K562 (cell line): ENCODE data around the gene SLC22A23. TPM values are rescaled to one million over a fixed set of nuclear protein-coding genes. Genes with fewer than 3 reads are reported as not detected.

Experiments
- ATAC-seq: fragments of 200-7000 bp; cut with Tn5 transposase; 3 replicates; pipeline ENCODE4 v1.9.1; 2020; ENCODE audit warnings: moderate library complexity
- BruUV-seq: library from RNA; stranded (reverse); fragments of 400-500 nt; replicated peaks from 2 replicates; lab custom pipeline; 2021; lab: Mats Ljungman, UMichigan
- CTCF ChIA-PET: fragments of 300-600 bp; formaldehyde crosslinking; extraction: SDS; loops from one replicate; lab custom pipeline; 2021; ENCODE audit warnings: low intra/inter-chr PET ratio; lab: Yijun Ruan, JAX
- POLR2A ChIA-PET: fragments of 300-600, 350-650 bp; sonication (Branson Sonifier 250); formaldehyde crosslinking; extraction: SDS; loops from one replicate; lab custom pipeline; 2021; ENCODE audit warnings: antibody characterized with exemption, inconsistent platforms; lab: Yijun Ruan, JAX
- DNase-seq, 4 experiments: peaks; one replicate each; pipeline versions ENCODE4 v3.0.0 to v3.0.0-alpha.2; 2011 to 2018; ENCODE audit warnings: low spot score in 3 of 4, mixed read lengths in 3 of 4; ENCODE audit errors: extremely low read depth in 1 of 4
- FAIRE-seq: peaks from 2 replicates; lab custom pipeline; 2011; peaks lifted over from hg19 to GRCh38; lab: Jason Lieb, UNC
- H2AFZ ChIP-seq: 2 replicates; pipeline ENCODE4 v1.6.0; 2011; ENCODE audit warnings: low read depth, low read length, control low read depth, inconsistent platforms
- H3K27ac ChIP-seq: fragments of 200-600 bp; 3 replicates; pipeline ENCODE4 v1.8.0; 2011; ENCODE audit warnings: low read depth, mild to moderate bottlenecking, control low read depth, inconsistent platforms, low read length, moderate library complexity, mixed read lengths; ENCODE audit errors: extremely low read depth
- H3K27me3 ChIP-seq, 2 experiments: fragments of 300-600 bp in 1 of 2; 2 replicates in 1 of 2; 3 replicates in 1 of 2; pipeline versions ENCODE4 v1.6.0 to v1.8.0; 2011; ENCODE audit warnings: inconsistent platforms in 2 of 2, low read length in 2 of 2, mild to moderate bottlenecking in 1 of 2, mixed read lengths in 1 of 2, moderate library complexity in 1 of 2; ENCODE audit not compliant: control insufficient read depth in 2 of 2, insufficient read depth in 2 of 2
- H3K36me3 ChIP-seq: fragments of 300-600 bp; 3 replicates; pipeline ENCODE4 v1.8.0; 2011; ENCODE audit warnings: mild to moderate bottlenecking, low read length, inconsistent platforms; ENCODE audit not compliant: control insufficient read depth, insufficient read depth
- H3K4me1 ChIP-seq, 2 experiments: fragments of 200-600 bp in 1 of 2; replicated peaks in 1 of 2; 2 replicates in 1 of 2; 3 replicates in 1 of 2; pipeline versions ENCODE4 v1.5.1 to v1.8.0; 2011; ENCODE audit warnings: inconsistent platforms in 2 of 2, low read length in 2 of 2, mild to moderate bottlenecking in 1 of 2, mixed read lengths in 1 of 2, moderate library complexity in 1 of 2; ENCODE audit not compliant: control insufficient read depth in 2 of 2, insufficient read depth in 2 of 2
- H3K4me2 ChIP-seq: 2 replicates; pipeline ENCODE4 v1.6.1; 2011; ENCODE audit warnings: low read length, control low read depth, inconsistent platforms, mixed read lengths; ENCODE audit not compliant: insufficient read depth
- H3K4me3 ChIP-seq: fragments of 200-600 bp; sonication (generic), shearing (Covaris generic); 2 replicates; pipeline ENCODE4 v1.5.1; 2016; ENCODE audit warnings: control low read depth, inconsistent platforms
- H3K79me2 ChIP-seq: fragments of 200-600 bp; 3 replicates; pipeline ENCODE4 v1.8.0; 2011; ENCODE audit warnings: low read length, inconsistent platforms; ENCODE audit not compliant: control insufficient read depth, insufficient read depth
- H3K9ac ChIP-seq, 2 experiments: 2 replicates each; pipeline versions ENCODE4 v1.6.0 to v1.6.1; 2011; ENCODE audit warnings: low read depth in 2 of 2, low read length in 2 of 2, control low read depth in 1 of 2, inconsistent platforms in 1 of 2, mild to moderate bottlenecking in 1 of 2, mixed read lengths in 1 of 2; ENCODE audit not compliant: insufficient read depth in 1 of 2
- H3K9me1 ChIP-seq: one replicate; pipeline ENCODE4 v1.6.0; 2011; ENCODE audit warnings: inconsistent platforms, mild to moderate bottlenecking, low read length, moderate library complexity; ENCODE audit not compliant: control insufficient read depth, insufficient read depth
- H3K9me3 ChIP-seq: replicated peaks from 2 replicates; pipeline ENCODE4 v1.5.1; 2011; ENCODE audit warnings: low read depth, low read length, inconsistent platforms; ENCODE audit not compliant: control insufficient read depth, insufficient read depth
- H4K20me1 ChIP-seq: replicated peaks from 2 replicates; pipeline ENCODE4 v1.6.1; 2011; ENCODE audit warnings: low read length, inconsistent platforms, mixed read lengths; ENCODE audit not compliant: control insufficient read depth, insufficient read depth
- CEBPB ChIP-seq: fragments of 450-650 bp; IDR thresholded peaks from 2 replicates; pipeline ENCODE4 v1.6.1; 2016; ENCODE audit warnings: missing genetic modification characterization, missing compliant biosample characterization
- HDAC2 ChIP-seq: fragments of 450-650 bp; IDR thresholded peaks from 2 replicates; pipeline ENCODE4 v1.6.1; 2016; ENCODE audit warnings: mild to moderate bottlenecking
- HMG20A ChIP-seq: fragments of 450-650 bp; formaldehyde crosslinking; conservative IDR thresholded peaks from 2 replicates; pipeline ENCODE4 v1.4.0; 2020; ENCODE audit warnings: mild to moderate bottlenecking, mixed read lengths
- ILK ChIP-seq: fragments of 450-650 bp; IDR thresholded peaks from 2 replicates; pipeline ENCODE4 v1.6.1; 2016; ENCODE audit warnings: missing genetic modification characterization, low read depth, mild to moderate bottlenecking, missing compliant biosample characterization, moderate library complexity, borderline replicate concordance
- KDM1A ChIP-seq, 2 experiments: fragments of 450-650 bp; IDR thresholded peaks; 2 replicates each; pipeline ENCODE4 v1.6.1; 2016; ENCODE audit warnings: mild to moderate bottlenecking in 2 of 2
- MAZ ChIP-seq, 2 experiments: fragments of 450-650 bp in 1 of 2; sonication (generic) in 1 of 2; formaldehyde crosslinking; IDR thresholded peaks in 1 of 2; conservative IDR thresholded peaks in 1 of 2; 2 replicates each; pipeline versions ENCODE4 v1.4.0 to v1.5.0; 2020; ENCODE audit warnings: mild to moderate bottlenecking in 1 of 2, missing genetic modification reagents in 1 of 2
- PBX2 ChIP-seq, 2 experiments: IDR thresholded peaks in 1 of 2; conservative IDR thresholded peaks in 1 of 2; 2 replicates each; pipeline ENCODE4 v1.6.1; 2016; ENCODE audit warnings: low read depth in 2 of 2, mild to moderate bottlenecking in 1 of 2, missing compliant biosample characterization in 1 of 2, missing genetic modification characterization in 1 of 2, moderate library complexity in 1 of 2
- PCBP2 ChIP-seq: fragments of 200-400 bp; formaldehyde crosslinking; IDR thresholded peaks from 2 replicates; pipeline ENCODE4 v1.6.1; 2018; ENCODE audit warnings: low read length, low read depth, mild to moderate bottlenecking, moderate library complexity; ENCODE audit not compliant: poor library complexity, severe bottlenecking
- POLR2H ChIP-seq: IDR thresholded peaks from 2 replicates; pipeline ENCODE4 v1.6.1; 2016; ENCODE audit warnings: missing genetic modification characterization, low read depth, mild to moderate bottlenecking, control low read depth, missing compliant biosample characterization, moderate library complexity
- RHOXF2B ChIP-seq: fragments of 250-450 bp; sonication (Bioruptor Pico); conservative IDR thresholded peaks from 2 replicates; pipeline ENCODE4 v1.5.1; 2021
- SMARCA4 ChIP-seq: fragments of 450-650 bp; IDR thresholded peaks from 2 replicates; pipeline ENCODE4 v1.6.1; 2016
- WHSC1 ChIP-seq: IDR thresholded peaks from one replicate; pipeline ENCODE4 v1.6.1; 2012; ENCODE audit warnings: low read length, control low read depth, inconsistent platforms
- ZFP36 ChIP-seq: fragments of 150-350 bp; IDR thresholded peaks from 2 replicates; pipeline ENCODE4 v1.6.1; 2018; ENCODE audit warnings: low read length, low read depth; ENCODE audit not compliant: partially characterized antibody
- ZNF212 ChIP-seq: fragments of 450-650 bp; formaldehyde crosslinking; IDR thresholded peaks from 2 replicates; pipeline ENCODE4 v1.4.0; 2020; ENCODE audit warnings: mild to moderate bottlenecking
- WGBS: fragments of 100-300 bp; shearing (Covaris generic); methylation state at CpG from one replicate; pipeline ENCODE4 v1.1.6; 2016; ENCODE audit warnings: low coverage, mixed read lengths; ENCODE audit not compliant: insufficient coverage; ENCODE audit errors: missing lambda C conversion rate; 5-methylcytosine and 5-hydroxymethylcytosine counted together
- in situ Hi-C: fragments of 300-500 bp; cut with MboI; formaldehyde crosslinking; loops from 4 replicates; pipeline ENCODE4 v1.15.0; 2018; ENCODE audit warnings: inconsistent platforms, mixed read lengths
- intact Hi-C: fragments of 100-400 bp; cut with micrococcal nuclease; formaldehyde crosslinking; loops from 2 replicates; pipeline ENCODE4 v1.14.2; 2022
- polyA plus RNA-seq, 8 experiments: library from polyadenylated mRNA; depleted of rRNA in 4 of 8; stranded (reverse) in 5 of 8; unstranded in 3 of 8; fragments of >200 nt; fragmentation: Nextera tagmentation in 2 of 8; fragmentation: Illumina TruSeq in 1 of 8; extraction: Ambion mirVana in 2 of 8; extraction: Trizol in 1 of 8; gene quantifications; 2 replicates each; pipeline versions ENCODE4 v1.2.1 to v1.2.3, GENCODE V29; 2011 to 2014; ENCODE audit warnings: inconsistent platforms in 1 of 8, missing spikeins in 1 of 8
- total RNA-seq, 7 experiments: library from RNA; depleted of rRNA in 6 of 7; stranded (reverse); fragments of >200 nt in 6 of 7; fragmentation: Illumina TruSeq in 2 of 7; extraction: Trizol in 2 of 7; gene quantifications; 2 replicates each; pipeline versions ENCODE4 v1.2.1 to v1.2.3, GENCODE V29; 2011 to 2021; ENCODE audit warnings: low replicate concordance in 1 of 7
- TF ChIP-seq, protein P1 (sequence below): fragments of 250-450 bp; sonication (Bioruptor Pico); IDR thresholded peaks from 2 replicates; pipeline ENCODE4 v1.8.0; 2022; ENCODE audit warnings: moderate library complexity, mild to moderate bottlenecking, inconsistent platforms
- TF ChIP-seq, protein P2 (sequence below), 2 experiments: fragments of 200-800 bp in 1 of 2; sonication (Bioruptor generic) in 1 of 2; sonication (generic) in 1 of 2; formaldehyde crosslinking in 1 of 2; IDR thresholded peaks in 1 of 2; conservative IDR thresholded peaks in 1 of 2; 2 replicates each; pipeline versions ENCODE4 v1.5.0 to v1.6.1; 2016 to 2020; ENCODE audit warnings: missing compliant biosample characterization in 1 of 2, missing genetic modification characterization in 1 of 2, missing genetic modification reagents in 1 of 2

SLC22A23 gene
- total and polyA plus RNA-seq, 9 of the 15 experiments (the other 6 are each of a cell fraction or from before 2014, with no cell fraction given), result 0.30 to 8.7 (median 2.5) TPM

DNA sequence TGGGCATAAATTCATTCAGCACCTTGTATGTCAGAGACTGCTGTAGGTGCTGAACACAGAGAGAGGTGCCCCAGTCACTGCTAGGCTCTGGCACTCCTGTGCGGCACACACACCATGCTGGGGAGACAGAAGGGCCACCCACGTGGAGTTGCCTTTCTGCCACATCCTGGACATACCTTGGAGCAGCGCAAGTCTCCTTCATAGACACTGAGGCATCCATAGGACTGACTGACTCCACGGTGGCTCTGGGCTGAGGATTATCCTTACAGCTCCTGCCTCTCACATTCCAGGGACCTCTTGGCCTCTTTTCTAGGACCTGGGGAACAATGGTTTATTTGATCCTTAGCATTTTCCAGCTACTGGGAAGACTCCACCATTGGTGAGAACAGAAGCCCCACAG lies 26.0 kb upstream of the SLC22A23 start (continued):
- TF ChIP-seq PBX2 (CRISPR knock-in tag; IDR thresholded peaks at IDR 0.05; ENCODE audit: low read depth), result no peak
- no peak for TF ChIP-seq PBX2 (tag; conservative IDR thresholded peaks at IDR 0.05; ENCODE audit: low read depth)
- no peak for TF ChIP-seq PCBP2
- TF ChIP-seq ZNF212 (CRISPR knock-in tag), result no peak
- TF ChIP-seq, all 486 proteins: peak for 0

- CTCF ChIA-PET, result no interaction called here
- no peak for FAIRE-seq
- in situ Hi-C loops (no loop called here), intact Hi-C loops (no loop called here)
- no peak overlapping the region for H3K4me3 ChIP-seq
- no peak for DNase-seq
- WGBS, result 1% methylated on average over 7 of the region's 7 CpGs
- no TSS peak for BruUV-seq
- peaks cover 6% of the 10 kb centered on the region; the same call in 1 of the 2 replicates for H3K9me3 ChIP-seq
- POLR2A ChIA-PET, result no interaction called here
- no peaks in the 10 kb centered on the region for H3K9me1 ChIP-seq
- no peak overlapping the region for H3K27ac ChIP-seq
- ATAC-seq, result no peak
- no peak overlapping the region for H2AFZ ChIP-seq
- no peaks in the 10 kb centered on the region for H3K36me3 ChIP-seq
- H4K20me1 ChIP-seq, result no peaks in the 10 kb centered on the region
- no peak overlapping the region for H3K4me2 ChIP-seq
- no peaks in the 10 kb centered on the region for H3K79me2 ChIP-seq
- peaks cover 64 to 67% of the 10 kb centered on the region in 2 experiments for H3K27me3 ChIP-seq
- no peaks in the 10 kb centered on the region for H3K4me1 ChIP-seq
- H3K9ac ChIP-seq, result no peak overlapping the region
- TF ChIP-seq ILK (tag) (no peak), HDAC2 (no peak), HMG20A (CRISPR knock-in tag) (no peak), WHSC1 (no peak), SMARCA4 (no peak), ZFP36 (no peak), POLR2H (tag) (no peak), MAZ (CRISPR knock-in tag; conservative IDR thresholded peaks at IDR 0.05 in 1 of 2, IDR thresholded peaks at IDR 0.05 in 1 of 2) (no peak), RHOXF2B (CRISPR knock-in tag) (no peak), KDM1A (IDR thresholded peaks at IDR 0.05) (no peak), CEBPB (tag) (no peak)
- TF ChIP-seq, protein P1, sequence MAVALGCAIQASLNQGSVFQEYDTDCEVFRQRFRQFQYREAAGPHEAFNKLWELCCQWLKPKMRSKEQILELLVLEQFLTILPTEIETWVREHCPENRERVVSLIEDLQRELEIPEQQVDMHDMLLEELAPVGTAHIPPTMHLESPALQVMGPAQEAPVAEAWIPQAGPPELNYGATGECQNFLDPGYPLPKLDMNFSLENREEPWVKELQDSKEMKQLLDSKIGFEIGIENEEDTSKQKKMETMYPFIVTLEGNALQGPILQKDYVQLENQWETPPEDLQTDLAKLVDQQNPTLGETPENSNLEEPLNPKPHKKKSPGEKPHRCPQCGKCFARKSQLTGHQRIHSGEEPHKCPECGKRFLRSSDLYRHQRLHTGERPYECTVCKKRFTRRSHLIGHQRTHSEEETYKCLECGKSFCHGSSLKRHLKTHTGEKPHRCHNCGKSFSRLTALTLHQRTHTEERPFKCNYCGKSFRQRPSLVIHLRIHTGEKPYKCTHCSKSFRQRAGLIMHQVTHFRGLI (CRISPR knock-in tag), result no peak
- TF ChIP-seq, protein P2, sequence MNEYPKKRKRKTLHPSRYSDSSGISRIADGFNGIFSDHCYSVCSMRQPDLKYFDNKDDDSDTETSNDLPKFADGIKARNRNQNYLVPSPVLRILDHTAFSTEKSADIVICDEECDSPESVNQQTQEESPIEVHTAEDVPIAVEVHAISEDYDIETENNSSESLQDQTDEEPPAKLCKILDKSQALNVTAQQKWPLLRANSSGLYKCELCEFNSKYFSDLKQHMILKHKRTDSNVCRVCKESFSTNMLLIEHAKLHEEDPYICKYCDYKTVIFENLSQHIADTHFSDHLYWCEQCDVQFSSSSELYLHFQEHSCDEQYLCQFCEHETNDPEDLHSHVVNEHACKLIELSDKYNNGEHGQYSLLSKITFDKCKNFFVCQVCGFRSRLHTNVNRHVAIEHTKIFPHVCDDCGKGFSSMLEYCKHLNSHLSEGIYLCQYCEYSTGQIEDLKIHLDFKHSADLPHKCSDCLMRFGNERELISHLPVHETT (CRISPR knock-in tag; conservative IDR thresholded peaks at IDR 0.05 in 1 of 2, IDR thresholded peaks at IDR 0.05 in 1 of 2), result no peak
Observed at GRCh38 chr6:3481640-3482039, 24.8 kb upstream of the SLC22A23 start.
